Central memory CD8-positive, alpha-beta T cell (primary cell): ENCODE measurements around the gene NOP56.
"Not testable (repeated sequence)": the region's sequence is repeated elsewhere in the genome, so short reads cannot be mapped to it uniquely, and the experiment has no call there.

Experiments used
- ATAC-seq: fragments of 150-1000 bp; cut with Tn5 transposase; replicated peaks from 2 replicates; pipeline ENCODE4 v1.10.0; 2022; ENCODE audit warnings: mild to moderate bottlenecking, moderate FRiP score, moderate number of reproducible peaks; ENCODE audit not compliant: poor library complexity, severe bottlenecking; ENCODE audit errors: extremely low read depth
- DNase-seq, 2 donors: peaks; one replicate each; pipeline ENCODE4 v3.0.0; 2021; ENCODE audit warnings: low spot score in 2 of 2
- H3K27ac Mint-ChIP-seq: one replicate; pipeline ENCODE4 v1.8.0; 2022; ENCODE audit warnings: low read depth, mild to moderate bottlenecking, moderate library complexity, mixed read lengths
- H3K27me3 Mint-ChIP-seq: one replicate; pipeline ENCODE4 v1.8.0; 2022; ENCODE audit warnings: mixed read lengths
- H3K36me3 Mint-ChIP-seq: one replicate; pipeline ENCODE4 v1.8.0; 2022; ENCODE audit warnings: mild to moderate bottlenecking, moderate library complexity, mixed read lengths; ENCODE audit not compliant: insufficient read depth
- H3K4me1 Mint-ChIP-seq: one replicate; pipeline ENCODE4 v1.8.0; 2022; ENCODE audit warnings: mixed read lengths
- H3K4me3 Mint-ChIP-seq: one replicate; pipeline ENCODE4 v1.8.0; 2022; ENCODE audit warnings: mild to moderate bottlenecking, moderate library complexity, mixed read lengths
- H3K9me3 Mint-ChIP-seq: one replicate; pipeline ENCODE4 v1.8.0; 2022; ENCODE audit warnings: mixed read lengths

Gene NOP56

DNA sequence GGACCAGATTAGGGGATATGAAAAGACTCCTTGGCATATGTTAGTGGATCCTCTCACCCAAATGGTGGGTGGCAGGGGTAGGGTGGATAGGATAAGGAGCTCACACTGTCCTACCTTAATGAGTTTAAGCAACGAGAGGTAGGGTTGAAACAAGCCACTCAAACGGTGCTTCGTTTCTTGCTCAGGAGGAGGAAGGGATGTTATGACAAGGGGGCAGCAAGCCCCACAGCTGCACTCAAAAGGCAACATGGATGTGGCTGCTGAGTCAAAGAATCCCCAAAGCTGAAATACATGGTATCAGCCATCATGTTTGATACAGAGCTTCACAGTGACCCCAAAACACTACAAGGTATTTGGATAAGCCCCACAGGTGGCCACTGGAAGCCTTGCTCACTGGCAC lies 20.0 kb downstream of the NOP56 start:
- ATAC-seq (no peak), DNase-seq (no peak)
- Mint-ChIP-seq H3K4me1 (no peaks in the 10 kb centered on the region), H3K27ac (no peak overlapping the region), H3K36me3 (no peaks in the 10 kb centered on the region), H3K27me3 (no peaks in the 10 kb centered on the region), H3K9me3 (no peaks in the 10 kb centered on the region), H3K4me3 (no peak overlapping the region)

GRCh38 chr20:2673453-2673852 lies 21.0 kb downstream of the NOP56 start:
- Mint-ChIP-seq H3K9me3 (no peaks in the 10 kb centered on the region), H3K27me3 (no peaks in the 10 kb centered on the region), H3K36me3 (no peaks in the 10 kb centered on the region), H3K27ac (no peak overlapping the region), H3K4me1 (no peaks in the 10 kb centered on the region), H3K4me3 (no peak overlapping the region)
- DNase-seq (no peak), ATAC-seq (no peak)

DNA sequence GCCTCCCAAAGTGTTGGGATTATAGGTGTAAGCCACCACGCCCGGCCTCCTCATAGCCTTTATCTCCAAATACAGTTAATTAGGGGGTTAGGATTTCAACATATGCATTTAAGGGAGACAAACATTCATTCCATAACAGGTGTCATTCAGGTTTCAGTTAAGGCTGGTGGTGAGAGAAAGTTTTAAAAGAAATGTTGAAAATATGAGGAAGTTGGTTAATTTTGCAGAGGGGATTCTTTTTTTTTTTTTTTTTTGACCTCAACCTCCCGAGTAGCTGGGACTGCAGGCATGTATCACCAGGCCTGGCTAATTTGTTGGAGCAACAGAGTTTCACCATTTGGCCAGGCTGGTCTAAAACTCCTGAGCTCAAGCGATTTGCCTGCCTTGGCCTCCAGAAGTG lies 27.6 kb downstream of the NOP56 start:
- H3K27me3 Mint-ChIP-seq = peaks cover 40% of the 10 kb centered on the region
- no peaks in the 10 kb centered on the region for H3K9me3 Mint-ChIP-seq
- H3K36me3 Mint-ChIP-seq = peaks cover 3% of the 10 kb centered on the region
- no peak for DNase-seq
- H3K4me1 Mint-ChIP-seq = no peaks in the 10 kb centered on the region
- ATAC-seq = no peak
- H3K4me3 Mint-ChIP-seq = no peak overlapping the region
- no peak overlapping the region for H3K27ac Mint-ChIP-seq

DNA sequence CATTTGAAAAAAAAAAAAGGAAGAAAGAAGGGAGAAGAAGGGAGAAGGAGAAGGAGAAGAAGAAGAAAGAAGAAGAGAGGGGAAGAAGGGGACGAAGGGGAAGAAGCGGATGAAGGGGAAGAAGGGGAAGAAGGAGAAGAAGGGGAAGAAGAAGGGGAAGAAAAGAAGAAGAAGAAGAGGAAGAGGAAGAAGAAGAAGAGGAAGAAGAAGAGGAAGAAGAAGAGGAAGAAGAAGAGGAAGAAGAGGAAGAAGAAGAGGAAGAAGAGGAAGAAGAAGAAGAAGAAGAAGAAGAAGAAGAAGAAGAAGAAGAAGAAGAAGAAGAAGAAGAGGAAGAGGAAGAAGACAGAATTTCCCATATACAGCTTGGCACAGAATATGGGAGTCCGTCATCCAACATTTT lies 29.6 kb downstream of the NOP56 start:
- peaks cover 40% of the 10 kb centered on the region for H3K27me3 Mint-ChIP-seq
- H3K27ac Mint-ChIP-seq, H3K36me3 Mint-ChIP-seq, H3K4me3 Mint-ChIP-seq, DNase-seq, H3K4me1 Mint-ChIP-seq, ATAC-seq, H3K9me3 Mint-ChIP-seq: not testable (repeated sequence)

- H3K27ac Mint-ChIP-seq, DNase-seq, H3K4me3 Mint-ChIP-seq, H3K36me3 Mint-ChIP-seq, ATAC-seq, H3K9me3 Mint-ChIP-seq: not testable (repeated sequence)
- H3K27me3 Mint-ChIP-seq = peaks cover 36% of the 10 kb centered on the region
- peaks cover 18% of the 10 kb centered on the region for H3K4me1 Mint-ChIP-seq
These were observed 32.4 kb downstream of the NOP56 start for GRCh38 chr20:2684817-2685216.

- H3K27ac Mint-ChIP-seq = no peak overlapping the region
- H3K9me3 Mint-ChIP-seq = no peaks in the 10 kb centered on the region
- no peak for DNase-seq
- H3K4me1 Mint-ChIP-seq = peaks cover 34% of the 10 kb centered on the region
- peak overlapping the region; percentile 39 for H3K4me3 Mint-ChIP-seq
- ATAC-seq = no peak
- H3K36me3 Mint-ChIP-seq = peaks cover 9% of the 10 kb centered on the region
- H3K27me3 Mint-ChIP-seq = peaks cover 25% of the 10 kb centered on the region
These were observed 35.1 kb downstream of the NOP56 start for GRCh38 chr20:2687514-2687913.

- peak; percentile 72 to 83 for DNase-seq
- H3K4me1 Mint-ChIP-seq = peaks cover 34% of the 10 kb centered on the region
- H3K27ac Mint-ChIP-seq = no peak overlapping the region
- peak; percentile 91 for ATAC-seq
- peak overlapping the region; percentile 39 for H3K4me3 Mint-ChIP-seq
- no peaks in the 10 kb centered on the region for H3K9me3 Mint-ChIP-seq
- peaks cover 8% of the 10 kb centered on the region for H3K36me3 Mint-ChIP-seq
- H3K27me3 Mint-ChIP-seq = peaks cover 19% of the 10 kb centered on the region
These were observed 35.7 kb downstream of the NOP56 start for GRCh38 chr20:2688041-2688591.

DNA sequence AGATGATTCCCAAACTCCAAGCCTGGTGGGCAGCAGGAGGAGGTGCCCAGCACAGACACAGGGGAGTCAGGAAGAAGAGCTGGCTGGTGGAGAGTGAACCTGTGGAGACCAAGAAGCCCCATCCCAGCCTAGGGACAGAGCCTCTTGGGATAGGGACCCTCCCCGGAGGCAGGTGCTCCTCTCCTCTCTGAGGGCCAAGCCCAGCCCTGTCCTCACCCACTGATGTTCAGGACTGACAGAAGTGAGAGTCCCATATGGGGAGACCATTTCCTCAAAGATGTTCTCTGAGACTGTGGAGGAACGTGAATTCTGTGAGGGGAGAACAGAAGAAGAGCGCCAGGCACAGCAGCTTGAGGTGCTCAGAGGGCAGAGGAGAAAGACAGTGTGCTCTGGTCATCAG lies 37.8 kb downstream of the NOP56 start:
- H3K36me3 Mint-ChIP-seq = peaks cover 6% of the 10 kb centered on the region
- no peak for DNase-seq
- H3K27me3 Mint-ChIP-seq = peaks cover 27% of the 10 kb centered on the region
- H3K4me3 Mint-ChIP-seq = no peak overlapping the region
- ATAC-seq = no peak
- H3K4me1 Mint-ChIP-seq = peaks cover 34% of the 10 kb centered on the region
- no peaks in the 10 kb centered on the region for H3K9me3 Mint-ChIP-seq
- no peak overlapping the region for H3K27ac Mint-ChIP-seq

DNA sequence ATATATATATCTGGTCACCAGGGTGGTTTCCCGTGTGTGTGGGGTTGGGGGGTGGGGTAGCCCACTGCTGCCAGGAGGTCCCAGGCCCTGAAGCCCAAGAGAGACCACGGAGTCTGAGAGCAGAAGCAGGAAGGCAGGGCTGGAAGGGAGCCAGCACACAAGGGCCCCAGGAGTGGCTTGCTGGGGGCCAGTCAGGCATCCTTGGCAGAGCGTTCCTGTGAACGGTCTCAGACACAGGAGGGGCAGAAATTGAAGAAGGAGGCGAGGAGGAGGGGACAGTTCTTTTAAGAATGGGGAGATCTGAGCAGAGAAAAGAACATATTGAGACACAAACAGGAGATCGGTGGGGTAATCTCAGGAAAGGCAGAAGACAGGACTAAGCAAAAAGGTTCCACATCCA lies 38.3 kb downstream of the NOP56 start:
- DNase-seq = no peak
- H3K4me1 Mint-ChIP-seq = peaks cover 34% of the 10 kb centered on the region
- H3K27me3 Mint-ChIP-seq = peaks cover 32% of the 10 kb centered on the region
- no peak overlapping the region for H3K27ac Mint-ChIP-seq
- peaks cover 6% of the 10 kb centered on the region for H3K36me3 Mint-ChIP-seq
- ATAC-seq = no peak
- peak overlapping the region; percentile 88 for H3K4me3 Mint-ChIP-seq
- no peaks in the 10 kb centered on the region for H3K9me3 Mint-ChIP-seq

DNA sequence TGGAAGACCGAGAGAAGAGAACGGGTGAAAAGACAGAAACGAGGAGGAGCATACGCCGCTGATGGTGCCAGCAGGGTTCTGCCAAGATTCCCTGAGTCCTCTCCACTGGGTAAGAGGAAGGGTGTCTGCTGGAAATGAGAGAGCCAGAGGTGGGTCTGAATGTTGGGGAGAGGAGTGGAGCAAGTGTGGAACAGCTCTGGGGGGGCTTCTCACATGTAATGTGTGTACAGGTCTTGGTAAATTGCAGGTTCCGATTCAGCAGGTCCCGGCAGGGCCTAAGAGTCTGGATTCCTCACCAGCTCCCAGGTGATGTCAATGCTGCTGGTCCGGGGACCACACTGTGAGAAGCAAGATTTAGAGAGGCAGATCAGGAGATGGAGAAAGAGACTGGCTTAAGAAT lies 38.7 kb downstream of the NOP56 start:
- Mint-ChIP-seq H3K4me3 (peak overlapping the region; percentile 88), H3K36me3 (peaks cover 6% of the 10 kb centered on the region), H3K9me3 (no peaks in the 10 kb centered on the region), H3K4me1 (peaks cover 34% of the 10 kb centered on the region), H3K27me3 (peaks cover 36% of the 10 kb centered on the region), H3K27ac (peak overlapping the region; percentile 86)
- ATAC-seq (no peak), DNase-seq (no peak)

DNA sequence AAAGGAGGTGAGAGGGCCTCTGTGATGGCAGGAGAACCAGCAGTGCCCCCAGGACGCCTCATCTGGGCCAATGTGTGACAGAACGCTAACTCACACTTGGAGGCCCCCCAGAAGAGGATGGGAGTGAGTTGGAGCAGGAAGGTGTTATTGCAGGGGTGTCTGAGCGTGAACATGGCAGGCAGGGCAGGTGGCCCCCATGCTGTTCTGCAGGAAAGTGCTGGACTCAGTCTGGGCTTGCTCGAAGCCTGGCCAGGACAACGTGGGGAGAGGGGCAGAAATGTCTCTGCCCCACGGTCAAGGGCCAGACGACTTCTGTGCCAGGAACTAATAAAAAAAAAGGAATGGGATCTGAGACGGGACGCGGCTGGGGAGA lies 39.2 kb downstream of the NOP56 start:
- Mint-ChIP-seq H3K27ac (peak overlapping the region; percentile 86), H3K9me3 (no peaks in the 10 kb centered on the region), H3K27me3 (peaks cover 41% of the 10 kb centered on the region), H3K36me3 (peaks cover 6% of the 10 kb centered on the region), H3K4me1 (peaks cover 34% of the 10 kb centered on the region), H3K4me3 (peak overlapping the region; percentile 88)
- ATAC-seq = no peak
- no peak for DNase-seq

GRCh38 chr20:2692036-2692885 lies 39.8 kb downstream of the NOP56 start, which contains the start of gene EBF4:
Gene EBF4, plus strand, starts transcription at chr20:2692780. Its CDS starts 866 bp downstream, at chr20:2693646.
- peaks cover 47% of the 10 kb centered on the region for H3K27me3 Mint-ChIP-seq
- DNase-seq (no peak), ATAC-seq (peak; percentile 11)
- peak within 1 kb of the TSS; percentile 86 for H3K27ac Mint-ChIP-seq
- peaks cover 34% of the 10 kb centered on the region for H3K4me1 Mint-ChIP-seq
- H3K9me3 Mint-ChIP-seq = no peaks in the 10 kb centered on the region
- peak within 1 kb of the TSS; percentile 88 for H3K4me3 Mint-ChIP-seq
- peaks cover 6% of the 10 kb centered on the region for H3K36me3 Mint-ChIP-seq

DNA sequence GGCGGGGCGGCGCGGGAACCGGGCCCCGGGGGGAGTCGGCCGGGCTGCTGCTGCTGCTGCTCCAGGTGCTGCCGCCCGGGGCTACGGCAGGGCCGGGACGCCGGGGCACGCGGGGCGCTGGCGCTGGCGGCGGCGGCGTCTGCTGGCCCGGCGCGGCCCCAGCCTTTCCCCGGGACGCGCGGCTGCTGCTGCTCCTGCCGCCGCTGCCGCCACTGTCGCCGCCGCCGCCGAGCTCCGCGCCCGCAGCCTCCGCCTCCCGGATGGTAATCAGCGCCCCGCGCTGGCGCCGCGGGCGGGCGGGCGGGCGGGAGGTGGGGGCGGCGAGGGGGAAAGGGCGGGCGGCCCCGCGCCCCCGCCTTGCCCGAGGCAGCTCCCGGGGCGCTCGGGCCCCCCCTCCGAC lies 40.5 kb downstream of the NOP56 start:
- no peak overlapping the region for H3K27ac Mint-ChIP-seq
- peaks cover 31% of the 10 kb centered on the region for H3K4me1 Mint-ChIP-seq
- ATAC-seq = peak; percentile 5
- H3K4me3 Mint-ChIP-seq = no peak overlapping the region
- DNase-seq = no peak
- H3K36me3 Mint-ChIP-seq = peaks cover 6% of the 10 kb centered on the region
- no peaks in the 10 kb centered on the region for H3K9me3 Mint-ChIP-seq
- H3K27me3 Mint-ChIP-seq = peaks cover 48% of the 10 kb centered on the region
